Measurements from ENCODE around the gene ZNF638. TPM values are rescaled to one million over a fixed set of nuclear protein-coding genes. Genes with fewer than 3 reads are reported as not detected.
A peak's percentile ranks its signal among the peaks of the same experiment; 100 is the strongest.
"Not testable (repeated sequence)": the region's sequence is repeated elsewhere in the genome, so short reads cannot be mapped to it uniquely, and the experiment has no call there.

ZNF638 gene
- total RNA-seq, 1 donor from 2014 or later = 91.9 TPM

DNA sequence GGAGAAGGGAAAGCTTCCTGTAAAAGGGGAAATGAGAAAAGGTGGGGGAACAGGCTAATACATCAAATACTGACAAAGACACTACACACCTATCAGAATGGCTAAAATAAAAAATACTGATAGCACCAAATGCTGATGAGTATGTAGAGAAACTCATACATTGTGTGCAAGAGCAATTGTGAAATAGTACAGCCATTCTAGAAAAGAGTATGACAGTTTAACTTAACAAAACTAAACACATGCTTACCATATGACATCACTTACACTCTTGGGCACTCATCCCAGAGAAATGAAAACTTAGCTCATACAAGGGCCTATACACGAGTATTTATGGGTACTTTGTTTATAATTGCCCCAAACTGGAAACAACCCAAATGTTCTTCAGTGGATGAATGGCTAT is 53.4 kb downstream of the ZNF638 start:
- DNase-seq (ENCODE audit: missing footprints) = no peak
- intact Hi-C loops (cut with DNase I) = no loop called here
- ATAC-seq = no peak

DNA sequence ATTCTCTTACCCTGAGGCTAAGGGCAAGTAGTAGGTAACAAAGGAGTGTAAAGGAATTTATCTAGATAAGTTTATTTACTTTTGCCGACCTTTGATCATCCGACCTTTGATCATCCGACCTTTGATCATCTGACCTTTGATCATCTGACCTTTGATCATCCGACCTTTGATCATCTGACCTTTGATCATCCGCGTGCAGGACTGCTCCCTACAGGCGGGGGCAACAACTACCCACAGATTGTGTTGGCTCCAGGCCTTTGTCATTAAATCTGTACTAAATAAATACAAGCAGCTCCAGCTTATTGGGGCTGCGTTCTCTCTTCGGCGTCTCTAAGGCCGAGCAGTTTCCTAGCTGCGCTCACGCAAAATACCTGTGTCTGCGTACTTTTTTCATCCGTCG is 56.6 kb downstream of the ZNF638 start:
- intact Hi-C loops (cut with DNase I) = no loop called here
- DNase-seq (ENCODE audit: missing footprints) (no peak), ATAC-seq (no peak)

DNA sequence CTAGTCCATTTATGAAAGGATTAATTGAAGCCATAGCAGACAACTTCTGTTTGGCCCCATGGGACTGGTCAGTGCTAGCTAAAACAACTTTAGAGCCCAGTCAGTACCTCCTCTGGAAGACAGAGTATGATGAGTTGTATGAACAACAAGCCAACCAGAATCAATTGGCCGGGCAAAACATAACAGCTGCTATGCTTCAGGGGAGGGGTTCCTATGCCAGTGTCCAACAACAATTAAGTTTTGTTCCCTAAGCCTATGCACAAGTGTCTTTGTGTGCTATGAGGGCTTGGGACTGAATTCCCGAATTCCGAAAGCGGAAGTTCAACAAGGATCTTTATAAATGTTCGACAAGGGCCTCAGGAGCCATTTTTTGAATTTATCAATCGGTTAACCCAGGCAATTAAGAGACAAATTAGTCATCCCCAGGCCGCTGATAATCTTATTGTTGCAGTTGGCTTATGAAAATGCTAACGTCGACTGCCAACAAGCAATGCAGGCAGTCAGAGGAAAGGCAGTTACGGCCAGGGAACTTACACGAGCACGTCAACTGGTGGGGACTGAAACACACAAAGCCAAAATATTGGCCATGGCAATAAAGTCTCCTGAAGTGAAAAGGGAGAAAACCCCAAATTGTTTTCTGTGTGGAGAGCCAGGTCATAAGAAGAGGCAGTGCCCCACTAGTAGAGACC is 57.9 kb downstream of the ZNF638 start:
- DNase-seq (ENCODE audit: missing footprints) (no peak), ATAC-seq (peak; percentile 27)
- intact Hi-C loops (cut with DNase I) = no loop called here

DNA sequence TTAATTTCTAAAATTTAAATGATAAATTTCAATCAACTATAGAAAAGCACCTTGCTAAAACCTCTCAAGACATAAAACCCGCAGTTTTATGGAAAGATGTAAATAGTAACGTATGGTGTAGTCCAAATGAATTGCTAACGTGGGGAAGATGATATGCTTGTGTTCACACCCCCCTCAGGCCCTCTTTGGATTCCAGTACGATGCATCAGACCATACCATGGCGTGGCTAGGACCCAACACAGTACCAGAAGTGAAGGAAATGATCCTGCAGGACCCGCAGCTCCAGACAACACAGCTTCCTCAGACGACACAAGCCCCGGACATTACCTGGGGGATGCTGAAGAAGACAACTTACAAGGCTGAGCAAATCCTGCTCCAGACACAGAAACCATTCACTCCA is 61.6 kb downstream of the ZNF638 start:
- DNase-seq (ENCODE audit: missing footprints) = no peak
- intact Hi-C loops (cut with DNase I) = no loop called here
- ATAC-seq = no peak

DNA sequence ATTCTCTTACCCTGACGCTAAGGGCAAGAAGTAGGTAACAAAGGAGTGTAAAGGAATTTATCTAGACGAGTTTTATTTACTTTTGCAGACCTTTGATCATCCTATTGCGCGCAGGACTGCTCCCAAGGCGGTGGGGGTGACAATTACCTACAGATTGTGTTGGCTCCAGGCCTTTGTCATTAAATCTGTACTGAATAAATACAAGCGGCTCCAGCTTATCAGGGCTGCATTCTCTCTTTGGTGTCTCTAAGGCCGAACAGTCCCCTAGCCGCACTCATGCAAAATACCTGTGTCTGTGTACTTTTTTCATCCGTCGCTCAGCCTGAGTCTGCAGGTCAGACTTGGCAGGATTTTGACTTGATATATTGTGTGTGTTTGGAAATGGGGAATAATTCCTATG is 63.9 kb downstream of the ZNF638 start:
- ATAC-seq = no peak
- intact Hi-C loops (cut with DNase I) = no loop called here
- no peak for DNase-seq (ENCODE audit: missing footprints)

DNA sequence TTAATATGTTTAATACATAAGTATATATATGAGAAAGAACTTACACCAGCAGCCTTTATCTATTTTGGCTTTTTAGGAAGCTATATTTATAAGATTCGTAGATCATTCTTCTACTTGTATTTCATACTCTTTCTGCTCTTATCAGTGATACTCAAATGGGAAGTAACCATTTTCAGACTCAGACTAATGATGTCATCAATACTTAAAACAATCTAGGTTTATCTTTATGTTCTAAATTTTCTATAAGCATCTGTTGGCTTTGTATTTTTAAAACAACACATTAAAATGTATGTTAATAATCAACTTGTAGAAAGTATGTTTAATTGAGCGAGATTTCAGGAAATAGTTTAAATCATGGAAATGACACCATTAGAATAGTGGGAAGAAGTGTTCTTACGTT is 70.8 kb downstream of the ZNF638 start:
- no peak for ATAC-seq
- intact Hi-C loops (cut with DNase I) = no loop called here

DNA sequence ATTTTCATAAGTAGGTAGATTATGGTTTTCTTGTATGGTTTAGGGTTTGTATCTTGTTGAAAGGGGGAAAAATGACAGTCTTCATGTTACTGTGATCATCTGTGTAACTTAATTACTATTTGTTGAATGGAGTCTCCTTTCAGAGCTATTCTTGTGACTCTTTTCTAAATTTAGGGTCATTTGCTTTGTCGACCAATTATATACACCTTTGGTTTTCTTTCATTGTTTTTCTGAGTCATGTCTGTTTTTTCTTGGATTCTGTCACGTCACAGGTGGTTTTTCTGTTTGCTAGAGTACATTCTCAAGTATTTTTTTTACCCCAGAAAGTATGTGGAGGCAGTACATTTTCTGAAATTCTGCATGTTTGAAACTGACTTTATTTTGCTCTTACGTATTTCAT is 78.0 kb downstream of the ZNF638 start:
- no peak for DNase-seq (ENCODE audit: missing footprints)
- ATAC-seq = no peak
- intact Hi-C loops (cut with DNase I) = no loop called here

More for the DNA sequence above, 70.8 kb downstream of the ZNF638 start:
- DNase-seq (ENCODE audit: missing footprints) = no peak

DNA sequence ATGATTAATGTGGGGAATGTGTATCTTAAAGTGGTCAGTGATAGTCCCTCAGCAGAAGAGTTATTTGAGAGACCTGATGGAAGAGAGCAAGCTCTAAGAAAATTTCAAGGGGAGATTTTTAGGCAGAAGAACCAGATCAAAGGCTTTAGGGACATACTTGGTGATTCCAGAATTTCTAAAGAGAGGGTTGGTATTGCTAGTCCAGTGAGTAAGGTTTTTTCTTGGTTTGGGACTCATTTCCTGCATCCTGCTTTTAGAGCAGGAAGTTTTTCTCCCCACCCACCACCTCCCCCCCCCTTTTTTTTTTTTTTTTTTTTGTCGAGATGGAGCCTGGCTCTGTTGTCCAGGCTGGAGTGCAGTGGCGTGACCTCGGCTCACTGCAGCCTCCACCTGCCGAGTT is 79.1 kb downstream of the ZNF638 start:
- intact Hi-C loops (cut with DNase I) = no loop called here
- no peak for ATAC-seq
- no peak for DNase-seq (ENCODE audit: missing footprints)

DNA sequence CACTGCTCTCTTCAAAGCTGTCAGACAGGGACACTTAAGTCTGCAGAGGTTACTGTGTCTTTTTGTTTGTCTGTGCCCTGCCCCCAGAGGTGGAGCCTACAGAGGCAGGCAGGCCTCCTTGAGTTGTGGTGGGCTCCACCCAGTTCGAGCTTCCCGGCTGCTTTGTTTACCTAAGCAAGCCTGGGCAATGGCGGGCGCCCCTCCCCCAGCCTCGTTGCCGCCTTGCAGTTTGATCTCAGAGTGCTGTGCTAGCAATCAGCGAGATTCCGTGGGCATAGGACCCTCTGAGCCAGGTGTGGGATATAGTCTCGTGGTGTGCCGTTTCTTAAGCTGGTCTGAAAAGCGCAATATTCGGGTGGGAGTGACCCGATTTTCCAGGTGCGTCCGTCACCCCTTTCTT is 85.3 kb downstream of the ZNF638 start:
- intact Hi-C loops (cut with DNase I); DNase-seq (ENCODE audit: missing footprints); ATAC-seq: not testable (repeated sequence)

DNA sequence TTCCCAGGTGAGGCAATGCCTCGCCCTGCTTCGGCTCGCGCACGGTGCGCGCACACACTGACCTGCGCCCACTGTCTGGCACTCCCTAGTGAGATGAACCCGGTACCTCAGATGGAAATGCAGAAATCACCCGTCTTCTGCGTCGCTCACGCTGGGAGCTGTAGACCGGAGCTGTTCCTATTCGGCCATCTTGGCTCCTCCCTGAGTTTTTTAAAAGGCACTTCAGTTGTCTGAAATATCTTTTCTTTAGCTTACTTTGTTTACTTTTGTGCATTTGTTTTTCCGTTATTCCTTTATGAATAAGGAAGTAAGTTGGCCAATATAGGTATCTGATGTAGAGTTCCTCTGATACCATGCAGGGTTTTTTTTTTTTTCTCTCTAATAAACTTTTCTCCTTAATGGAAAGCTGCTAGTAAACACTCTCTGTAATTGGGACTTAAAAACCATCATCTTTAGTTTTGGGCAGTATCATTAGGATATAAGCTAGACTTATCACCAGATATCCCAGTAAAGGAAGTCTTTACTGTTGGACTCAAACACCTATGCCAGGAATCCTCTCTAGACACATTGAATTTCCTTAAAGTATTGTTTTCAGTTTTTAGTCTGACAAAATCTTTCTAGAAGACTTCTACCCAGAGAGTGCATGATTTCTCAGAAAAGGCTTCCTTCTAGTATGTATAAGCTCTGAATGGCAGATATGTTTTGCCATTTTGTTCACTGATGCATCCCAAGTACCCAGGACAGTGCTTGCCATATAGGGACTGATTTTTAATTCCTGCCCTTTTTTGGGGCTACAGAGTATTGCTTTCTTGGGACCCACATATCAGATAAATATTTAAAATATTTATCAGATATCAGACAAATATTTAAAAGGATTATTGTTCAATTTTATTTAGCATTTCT is 86.0 kb downstream of the ZNF638 start:
- ATAC-seq = no peak
- DNase-seq (ENCODE audit: missing footprints) = no peak
- intact Hi-C loops (cut with DNase I) = no loop called here

DNA sequence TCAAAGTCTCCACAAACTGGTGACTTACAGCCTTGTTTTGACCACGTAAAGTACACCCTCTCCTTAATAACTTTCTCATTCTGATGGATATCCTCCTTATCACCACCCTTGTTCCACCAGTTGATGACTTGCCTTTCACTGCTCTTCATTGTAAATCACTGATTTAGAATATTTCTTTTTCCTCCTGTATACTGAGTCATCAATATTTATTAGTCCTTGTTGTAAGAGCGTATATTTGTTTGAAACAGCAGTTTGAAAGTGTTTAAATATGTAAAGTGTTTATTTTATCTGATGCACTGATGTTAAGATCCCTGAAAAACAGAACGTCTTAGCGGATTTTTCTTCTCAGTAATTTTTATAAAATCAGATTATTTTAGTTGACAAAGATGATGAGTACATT is 87.6 kb downstream of the ZNF638 start:
- ATAC-seq (no peak), DNase-seq (ENCODE audit: missing footprints) (no peak)
- intact Hi-C loops (cut with DNase I) = no loop called here

DNA sequence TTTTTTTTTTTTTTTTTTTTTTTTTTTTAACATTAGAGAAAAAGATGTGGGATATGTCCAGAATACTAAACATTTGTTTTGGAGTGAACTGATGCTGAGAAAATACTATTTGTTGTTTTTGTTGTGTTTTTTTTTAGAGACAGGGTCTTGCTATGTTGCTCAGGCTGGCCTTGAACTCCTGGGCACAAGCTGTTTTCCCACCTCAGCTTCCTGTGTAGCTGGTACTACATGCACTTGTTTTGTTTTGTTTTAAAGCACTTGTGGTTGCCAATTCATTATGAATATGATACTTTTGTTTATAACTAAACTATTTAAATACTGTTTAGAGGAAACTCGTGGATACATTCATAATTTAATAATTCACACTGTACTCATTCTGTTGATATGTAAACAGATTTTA is 88.4 kb downstream of the ZNF638 start:
- ATAC-seq = no peak
- intact Hi-C loops (cut with DNase I) = no loop called here
- DNase-seq (ENCODE audit: missing footprints) = no peak

DNA sequence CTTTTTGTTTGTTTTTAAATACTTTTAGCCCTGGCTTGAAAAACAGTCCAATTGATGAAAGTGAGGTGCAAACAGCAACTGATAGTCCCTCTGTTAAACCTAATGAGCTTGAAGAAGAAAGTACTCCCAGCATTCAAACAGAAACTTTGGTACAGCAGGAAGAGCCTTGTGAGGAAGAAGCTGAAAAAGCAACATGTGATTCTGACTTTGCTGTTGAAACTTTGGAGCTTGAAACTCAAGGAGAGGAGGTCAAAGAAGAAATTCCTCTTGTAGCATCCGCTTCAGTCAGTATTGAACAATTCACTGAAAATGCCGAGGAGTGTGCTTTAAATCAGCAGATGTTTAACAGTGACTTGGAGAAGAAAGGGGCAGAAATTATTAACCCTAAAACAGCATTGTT is 91.2 kb downstream of the ZNF638 start:
- intact Hi-C loops (cut with DNase I) = no loop called here
- ATAC-seq (no peak), DNase-seq (ENCODE audit: missing footprints) (no peak)

DNA sequence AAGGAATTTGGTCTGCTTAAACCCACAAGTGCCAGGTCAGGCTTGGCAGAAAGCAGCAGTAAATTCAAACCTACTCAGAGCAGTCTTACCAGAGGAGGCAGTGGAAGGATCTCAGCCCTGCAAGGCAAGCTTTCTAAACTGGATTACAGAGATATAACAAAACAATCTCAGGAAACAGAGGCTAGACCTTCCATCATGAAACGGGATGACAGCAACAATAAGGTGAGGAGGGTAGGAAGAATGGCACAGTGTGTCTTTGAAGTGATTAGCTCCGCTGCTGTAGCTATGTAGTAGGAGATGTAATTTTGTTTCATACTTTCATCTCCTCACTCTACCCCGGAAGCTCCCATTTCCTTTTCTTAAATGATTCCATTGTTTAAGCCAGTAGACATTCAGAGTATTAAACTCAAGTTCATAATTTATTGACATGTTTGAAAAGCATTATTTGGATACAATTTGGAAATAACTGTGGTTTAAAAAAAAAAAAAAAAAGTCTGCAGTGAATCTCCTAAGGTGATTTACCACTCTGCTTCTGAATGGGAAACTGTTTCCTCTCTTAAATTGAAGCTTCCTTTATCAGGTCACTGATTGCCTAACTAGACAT is 92.3 kb downstream of the ZNF638 start:
- DNase-seq (ENCODE audit: missing footprints) (no peak), ATAC-seq (no peak)
- intact Hi-C loops (cut with DNase I) = no loop called here

DNA sequence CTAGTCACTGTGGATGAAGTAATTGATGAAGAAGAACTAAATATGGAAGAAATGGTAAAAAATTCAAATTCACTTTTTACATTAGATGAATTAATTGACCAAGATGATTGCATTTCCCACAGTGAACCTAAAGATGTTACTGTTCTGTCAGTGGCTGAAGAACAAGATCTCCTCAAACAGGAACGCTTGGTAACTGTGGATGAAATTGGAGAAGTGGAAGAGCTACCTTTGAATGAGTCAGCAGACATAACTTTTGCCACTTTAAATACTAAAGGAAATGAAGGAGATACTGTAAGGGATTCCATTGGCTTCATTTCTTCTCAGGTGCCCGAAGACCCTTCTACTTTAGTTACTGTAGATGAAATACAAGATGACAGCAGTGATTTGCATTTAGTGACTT is 95.1 kb downstream of the ZNF638 start:
- DNase-seq (ENCODE audit: missing footprints) (no peak), ATAC-seq (no peak)
- intact Hi-C loops (cut with DNase I) = no loop called here

DNA sequence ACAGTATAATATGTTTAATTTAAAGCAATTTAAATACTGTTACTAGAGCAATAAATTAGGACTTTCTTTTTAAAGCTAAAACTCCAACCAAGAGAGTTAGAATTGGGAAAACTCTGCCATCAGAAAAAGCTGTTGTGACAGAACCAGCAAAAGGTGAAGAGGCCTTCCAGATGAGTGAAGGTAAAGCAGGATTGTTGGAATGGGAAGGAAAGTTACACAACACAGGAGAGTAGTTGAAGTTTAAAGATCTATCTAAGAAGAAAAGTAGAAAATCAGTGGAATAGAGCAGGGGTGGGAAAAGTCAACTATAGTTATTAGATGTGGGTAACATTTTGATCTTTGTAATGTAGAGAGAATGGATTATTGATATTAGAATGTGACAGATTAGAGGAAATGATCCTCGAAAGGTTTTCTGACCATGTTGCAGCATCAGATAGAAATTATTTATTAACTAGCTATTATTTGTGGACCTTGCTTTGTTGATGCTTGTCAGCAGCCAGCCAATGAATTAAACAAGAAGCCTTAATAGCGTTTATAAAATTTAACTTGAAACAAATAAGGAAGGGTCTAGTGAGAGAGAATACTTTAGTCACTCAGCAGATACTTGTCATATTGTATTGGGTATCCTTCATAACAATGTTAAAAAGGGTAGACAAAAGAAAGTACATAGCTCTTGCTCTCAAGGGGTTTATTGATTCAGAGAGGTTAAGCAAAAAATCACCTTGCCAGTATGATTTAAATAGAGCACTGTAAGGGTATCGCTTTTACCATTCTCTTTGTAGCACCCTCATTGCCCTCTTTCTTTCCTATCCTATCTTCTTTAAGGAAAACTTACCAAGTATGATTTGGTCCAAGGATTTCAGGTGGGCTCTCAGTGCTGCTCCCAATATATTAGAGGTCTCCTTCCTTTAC is 97.1 kb downstream of the ZNF638 start:
- no peak for DNase-seq (ENCODE audit: missing footprints)
- ATAC-seq = no peak
- intact Hi-C loops (cut with DNase I) = no loop called here

DNA sequence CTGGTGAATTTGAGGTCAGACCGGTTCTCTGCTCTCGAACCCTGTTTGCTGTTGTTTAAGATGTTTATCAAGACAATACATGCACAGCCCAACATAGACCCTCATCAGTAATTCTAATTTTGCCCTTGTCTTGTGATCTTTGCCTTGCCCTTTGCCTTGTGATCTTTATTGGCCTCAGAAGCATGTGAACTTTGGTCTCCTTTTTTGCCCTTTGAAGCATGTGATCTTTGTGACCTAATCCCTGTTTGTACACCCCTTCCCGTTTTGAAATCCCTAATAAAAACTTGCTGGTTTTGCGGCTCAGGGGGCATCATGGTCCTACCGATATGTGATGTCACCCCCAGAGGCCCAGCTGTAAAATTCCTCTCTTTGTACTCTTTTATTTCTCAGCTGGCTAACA is 113.6 kb downstream of the ZNF638 start:
- DNase-seq (ENCODE audit: missing footprints); ATAC-seq; intact Hi-C loops (cut with DNase I): not testable (repeated sequence)

DNA sequence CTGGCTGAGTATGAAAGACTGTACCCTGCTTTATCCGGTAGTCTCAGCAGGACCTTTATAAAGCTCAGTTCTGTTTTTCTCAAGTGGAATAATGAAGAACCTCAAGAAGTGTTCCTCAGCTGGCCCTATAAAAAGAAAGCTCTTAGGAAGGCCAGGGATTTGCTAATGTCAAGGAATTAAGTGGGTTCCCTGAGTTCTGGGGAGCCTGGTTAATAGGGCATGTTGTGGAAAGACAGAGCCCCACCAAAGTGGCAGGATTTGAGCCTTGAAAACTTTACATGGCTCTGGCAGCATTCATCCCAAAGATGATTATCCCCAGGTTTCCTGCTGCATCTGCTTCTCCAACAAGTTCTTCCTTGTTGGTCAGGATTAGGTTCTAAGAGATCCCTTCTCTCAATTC is 114.9 kb downstream of the ZNF638 start:
- no peak for DNase-seq (ENCODE audit: missing footprints)
- intact Hi-C loops (cut with DNase I) = no loop called here
- no peak for ATAC-seq

DNA sequence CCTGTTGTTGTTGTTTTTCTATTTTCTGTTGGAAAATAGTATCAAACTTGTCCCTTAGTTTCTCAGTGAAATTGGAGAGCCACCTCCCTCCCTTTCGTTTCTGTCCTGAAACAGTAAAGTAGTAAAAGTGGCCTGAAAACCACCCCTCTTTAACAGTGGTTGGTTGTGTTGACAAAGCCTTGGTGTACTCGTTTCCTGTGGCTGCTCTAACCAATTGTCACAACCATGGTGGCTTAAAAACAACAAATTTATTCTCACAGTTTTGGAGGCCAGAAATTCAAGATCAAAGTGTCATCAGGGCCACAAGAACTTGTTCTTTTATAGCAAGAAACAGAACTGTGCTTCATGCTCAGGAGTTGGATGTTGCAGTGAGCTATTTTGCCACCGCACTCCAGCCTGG is 117.8 kb downstream of the ZNF638 start:
- ATAC-seq = no peak
- intact Hi-C loops (cut with DNase I) = no loop called here
- DNase-seq (ENCODE audit: missing footprints) = no peak

Data from Right ventricle myocardium inferior (tissue), 1 donor.